Kasumi-1 (cell line): Measurements from ENCODE around the gene FNDC1.

Source experiments
- DNase-seq, 2 experiments: peaks; one replicate each; lab custom pipeline; 2025; lab: John Stamatoyannopoulos, UW

Gene FNDC1

DNA sequence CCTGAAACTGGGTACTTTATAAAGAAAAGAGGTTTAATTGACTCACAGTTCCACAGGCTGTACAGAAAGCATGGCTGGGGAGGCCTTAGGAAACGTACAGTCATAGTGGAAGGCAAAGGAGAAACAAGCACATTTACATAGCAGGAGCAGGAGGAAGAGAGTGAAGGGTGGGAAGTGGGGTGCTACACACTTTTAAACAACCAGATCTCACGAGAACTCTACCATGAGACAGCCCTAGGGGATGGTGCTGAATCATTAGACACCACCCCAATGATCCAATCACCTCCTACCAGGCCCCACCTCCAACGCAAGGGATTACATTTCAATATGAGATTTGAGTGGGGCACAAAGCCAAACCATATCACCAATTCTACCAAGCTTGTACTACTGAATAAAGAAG, 7.4 kb upstream of the FNDC1 start:
- no peak for DNase-seq

GRCh38 chr6:159163901-159164370, 5.3 kb upstream of the FNDC1 start:
- no peak for DNase-seq

DNA sequence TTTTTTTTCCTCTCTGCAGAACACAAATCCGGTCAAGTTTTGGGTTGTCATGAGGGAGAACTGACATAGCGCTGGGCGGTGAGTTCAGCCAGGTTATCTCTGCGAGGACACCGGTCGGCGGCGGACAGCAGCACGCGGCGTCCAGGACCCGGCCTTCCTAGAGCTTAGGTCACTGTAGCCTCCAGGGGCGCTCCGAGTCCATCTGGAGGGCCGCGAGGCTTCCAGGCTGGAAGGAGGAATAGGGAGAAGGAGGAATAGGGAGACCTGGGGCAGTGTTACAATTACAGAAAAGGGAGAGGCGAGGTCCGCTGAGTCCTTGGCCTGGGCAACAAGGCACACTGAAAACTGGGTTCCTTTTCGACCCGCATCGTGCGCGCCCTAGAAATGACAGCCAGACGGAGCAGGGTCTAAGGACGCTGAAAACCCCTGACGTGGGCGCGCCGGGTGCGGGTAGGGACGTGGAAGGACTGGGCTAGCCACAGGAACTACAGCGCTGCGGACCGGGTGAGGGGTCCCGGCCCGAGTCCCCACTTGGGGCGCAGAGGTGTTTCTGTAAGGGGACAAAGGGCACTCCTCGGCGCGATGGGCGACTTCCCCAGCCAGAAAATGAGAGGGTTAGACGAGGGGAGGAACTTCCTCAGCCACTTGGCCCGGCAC, 536 bp upstream of the FNDC1 start:
- no peak for DNase-seq

DNA sequence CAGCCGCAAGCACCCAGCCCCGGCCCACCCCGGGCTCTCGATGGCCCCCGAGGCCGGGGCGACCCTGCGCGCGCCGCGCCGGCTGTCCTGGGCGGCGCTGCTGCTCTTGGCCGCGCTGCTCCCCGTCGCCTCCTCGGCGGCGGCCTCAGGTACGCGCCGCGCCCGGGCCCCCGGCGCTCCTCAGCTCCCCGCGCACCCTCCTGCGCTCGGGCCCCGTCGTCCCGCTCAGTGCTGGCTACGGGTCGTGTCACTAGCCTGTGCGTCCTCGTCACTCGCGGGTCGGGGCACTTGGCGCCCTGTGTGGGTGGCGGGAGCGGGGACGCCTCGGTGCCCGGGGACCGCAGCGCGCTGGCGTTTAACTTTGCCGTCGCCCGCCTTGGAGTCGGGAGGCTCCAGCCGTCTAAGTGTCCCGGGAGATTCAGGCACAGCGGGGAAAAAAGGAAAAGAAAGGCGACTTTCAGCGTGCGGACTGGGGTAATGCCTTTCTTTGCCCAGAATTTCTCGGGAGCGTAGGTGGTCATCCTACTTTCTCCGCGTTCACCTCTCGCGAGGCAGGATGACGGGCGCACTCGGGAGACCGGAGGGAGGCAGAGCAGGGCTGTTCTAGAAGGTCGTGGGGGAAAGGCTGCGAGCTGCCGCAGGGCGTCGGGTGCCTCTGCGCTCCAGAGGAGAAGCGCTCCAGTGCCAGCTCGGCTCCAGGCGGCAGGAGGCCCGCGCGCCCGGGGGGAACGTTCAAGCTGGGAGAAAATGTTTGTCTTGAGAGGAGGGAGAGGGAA, 545 bp downstream of the FNDC1 start:
- no peak for DNase-seq

GRCh38 chr6:159170333-159170672, 1.1 kb downstream of the FNDC1 start:
- no peak for DNase-seq

GRCh38 chr6:159170999-159171712, 2.0 kb downstream of the FNDC1 start:
- no peak for DNase-seq

- no peak for DNase-seq
Observed at GRCh38 chr6:159172091-159172491, 2.9 kb downstream of the FNDC1 start.

DNA sequence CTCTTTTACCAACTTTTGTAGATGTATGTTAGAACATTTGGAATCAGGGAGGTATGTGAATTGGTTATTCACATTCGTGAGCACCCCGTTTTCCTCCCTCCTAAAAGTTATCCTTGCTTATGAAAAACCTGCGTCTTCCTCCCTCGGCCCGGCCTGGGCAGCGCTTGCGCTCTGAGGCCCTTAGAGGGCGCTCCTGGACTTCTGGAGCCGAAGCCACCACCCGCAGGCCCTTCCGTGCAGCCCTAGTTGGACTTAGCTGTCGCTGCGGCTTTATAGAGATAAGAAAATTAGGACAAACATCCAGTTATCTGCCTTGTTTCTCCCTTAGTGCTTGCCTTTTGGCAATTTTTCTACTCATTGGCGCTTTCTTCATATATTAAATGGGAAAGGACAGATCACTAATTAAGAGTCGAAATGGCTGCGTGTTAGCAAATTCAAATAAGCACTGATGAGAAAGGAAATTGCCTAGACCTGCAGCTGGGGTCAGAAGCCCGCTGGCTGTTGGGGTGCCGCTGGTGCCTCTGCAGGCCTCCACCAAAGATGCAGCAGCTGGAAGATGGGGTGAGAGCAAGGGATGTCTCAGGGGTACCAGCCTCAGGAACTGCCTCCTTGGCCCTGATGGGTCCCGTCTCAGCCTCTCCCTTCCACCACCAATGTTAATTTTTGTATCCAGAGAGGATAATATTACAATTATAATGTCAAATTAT, 5.2 kb downstream of the FNDC1 start:
- peak; percentile 71 to 72 for DNase-seq

GRCh38 chr6:159176913-159177312, 7.7 kb downstream of the FNDC1 start:
- DNase-seq, result no peak

DNA sequence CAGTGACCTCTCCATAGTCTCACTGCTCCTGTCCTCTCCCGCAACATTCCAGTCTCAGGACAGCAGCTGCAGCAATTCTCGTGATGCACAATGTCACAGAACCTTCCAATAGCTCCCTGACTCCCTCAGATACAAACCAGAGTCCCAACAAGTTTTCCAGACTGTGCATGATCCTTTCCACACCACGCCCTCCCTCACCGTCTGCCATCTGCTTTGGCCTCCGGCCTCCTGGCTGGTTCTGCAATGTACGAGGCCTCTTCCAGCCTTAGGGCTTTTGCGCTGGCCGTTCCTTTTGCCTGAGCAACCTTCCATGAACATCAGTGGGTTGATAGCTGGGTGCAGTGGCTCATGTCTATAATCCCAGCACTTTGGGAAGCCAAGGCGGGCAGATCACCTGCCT, 9.6 kb downstream of the FNDC1 start:
- DNase-seq, result no peak

DNA sequence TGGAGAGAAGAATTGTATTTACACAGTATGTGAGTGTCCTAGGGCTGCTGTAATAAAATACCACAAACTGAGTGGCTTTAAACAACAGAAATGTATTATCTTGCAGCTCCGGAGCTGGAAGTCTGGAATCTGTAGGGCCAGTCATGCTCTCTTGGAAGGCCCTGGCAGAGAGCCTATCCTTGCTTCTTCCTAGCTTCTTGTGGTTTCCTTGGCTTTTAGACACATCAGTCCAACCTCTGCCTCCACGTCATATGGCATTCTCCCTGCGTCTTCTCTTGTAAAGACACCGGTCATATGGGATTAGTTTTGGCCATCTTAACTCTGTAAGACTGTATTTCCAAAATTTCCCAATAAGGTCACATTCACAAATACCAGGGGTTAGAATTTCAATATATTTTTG, 10.8 kb downstream of the FNDC1 start:
- DNase-seq, result no peak

DNA sequence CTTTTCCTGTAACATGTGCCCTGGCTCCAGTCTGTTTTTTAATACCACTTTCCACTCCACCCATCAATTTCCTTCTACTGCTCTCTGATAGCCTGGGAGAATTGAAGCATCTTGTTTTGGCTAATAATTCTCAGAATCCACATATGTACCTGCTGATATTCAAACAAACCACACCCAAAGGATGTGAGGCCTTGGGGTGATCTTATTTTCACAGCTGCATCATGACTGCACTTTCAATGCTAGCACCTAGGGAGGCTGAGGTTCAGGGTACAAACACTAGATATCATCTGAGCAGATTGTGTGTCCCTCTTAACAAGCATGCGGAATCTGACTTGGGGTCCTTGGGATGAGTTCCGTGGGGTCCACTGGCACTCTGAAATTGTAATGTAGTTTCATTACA, 12.7 kb downstream of the FNDC1 start:
- no peak for DNase-seq

DNA sequence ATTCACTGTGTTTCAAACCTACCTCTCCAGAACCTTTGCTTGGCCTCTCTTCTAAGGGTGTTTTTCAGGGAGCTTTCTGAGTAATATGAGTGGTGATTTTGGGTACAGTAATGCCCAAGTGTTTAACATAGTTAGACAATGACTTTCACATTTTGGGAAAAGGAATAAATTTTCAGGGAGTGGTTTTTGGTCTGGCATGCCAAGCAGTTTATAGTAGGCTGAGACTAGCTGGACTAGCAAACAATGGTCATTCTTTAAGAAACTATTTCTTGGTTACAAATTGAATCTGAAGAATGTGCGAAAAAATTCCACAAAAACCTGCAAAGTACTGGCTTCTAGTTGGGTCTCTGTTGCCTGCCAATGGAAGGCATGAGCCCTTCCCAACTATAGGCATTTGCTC, 15.4 kb downstream of the FNDC1 start:
- no peak for DNase-seq

DNA sequence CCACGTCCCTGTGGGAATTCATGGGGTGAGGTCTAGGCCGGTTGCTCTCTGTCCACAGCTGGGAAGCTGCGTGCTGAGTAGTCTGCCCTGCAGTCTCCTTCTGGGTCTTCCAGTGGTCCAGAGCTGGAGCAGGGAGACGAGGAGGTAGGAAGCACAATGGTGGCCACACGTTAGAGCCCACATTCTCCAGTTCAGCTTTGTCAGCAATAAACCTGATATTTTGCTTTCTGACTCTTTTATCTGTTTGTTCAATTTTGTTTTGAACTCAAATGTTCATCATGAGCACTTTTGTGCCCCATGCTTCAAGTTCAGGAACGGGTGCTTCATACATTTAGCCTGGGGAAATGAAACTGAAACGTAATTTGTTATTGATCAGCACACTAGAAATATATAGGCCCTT, 21.3 kb downstream of the FNDC1 start:
- no peak for DNase-seq

- DNase-seq, result peak; percentile 4 to 12
Observed at GRCh38 chr6:159193923-159194322, 24.7 kb downstream of the FNDC1 start.

DNA sequence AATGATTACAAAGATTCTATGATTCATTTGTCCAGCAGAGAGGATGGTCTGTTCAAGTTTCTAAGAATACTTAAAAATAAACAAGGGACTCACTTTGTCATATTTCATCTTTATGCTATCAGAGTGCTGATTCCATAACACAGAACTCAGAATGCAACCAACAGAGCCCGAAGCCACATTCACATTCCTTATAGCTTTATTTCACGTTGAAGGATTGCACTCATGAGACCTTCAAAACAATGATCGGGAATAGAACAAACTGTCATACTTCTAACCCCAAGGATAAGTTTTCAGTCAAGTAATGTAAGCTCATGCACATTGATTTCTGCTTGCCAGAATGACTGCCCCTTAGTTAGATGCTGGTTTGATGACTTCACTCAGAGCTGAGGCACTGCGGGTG, 25.2 kb downstream of the FNDC1 start:
- DNase-seq, result no peak

DNA sequence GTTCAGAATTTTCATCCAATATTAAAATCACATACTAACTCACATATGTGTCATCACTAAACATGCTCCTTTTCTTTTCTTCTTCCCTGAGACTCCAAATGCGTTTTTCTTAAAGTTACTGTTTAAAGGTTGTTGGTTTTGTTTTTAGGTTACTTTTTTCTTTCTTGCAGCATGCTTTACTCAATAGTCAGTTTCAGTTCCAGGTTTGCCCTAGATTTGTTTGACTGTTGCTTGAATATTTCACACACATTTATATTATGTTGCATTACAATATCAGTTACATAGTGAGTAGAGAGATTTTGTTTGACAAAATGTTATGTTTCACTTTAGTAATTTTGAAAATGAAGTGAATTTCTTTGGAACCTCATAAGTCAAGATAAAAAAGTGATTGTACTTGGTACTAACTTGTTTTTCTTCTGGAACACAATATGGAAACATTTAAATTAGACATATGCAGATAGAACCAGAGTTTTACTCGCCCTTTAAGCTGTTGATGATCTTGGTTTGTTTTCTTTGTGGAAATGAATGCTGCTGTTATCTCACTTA, 27.3 kb downstream of the FNDC1 start:
- DNase-seq, result no peak

- DNase-seq, result no peak
Observed at GRCh38 chr6:159197251-159197650, 28.1 kb downstream of the FNDC1 start.

DNA sequence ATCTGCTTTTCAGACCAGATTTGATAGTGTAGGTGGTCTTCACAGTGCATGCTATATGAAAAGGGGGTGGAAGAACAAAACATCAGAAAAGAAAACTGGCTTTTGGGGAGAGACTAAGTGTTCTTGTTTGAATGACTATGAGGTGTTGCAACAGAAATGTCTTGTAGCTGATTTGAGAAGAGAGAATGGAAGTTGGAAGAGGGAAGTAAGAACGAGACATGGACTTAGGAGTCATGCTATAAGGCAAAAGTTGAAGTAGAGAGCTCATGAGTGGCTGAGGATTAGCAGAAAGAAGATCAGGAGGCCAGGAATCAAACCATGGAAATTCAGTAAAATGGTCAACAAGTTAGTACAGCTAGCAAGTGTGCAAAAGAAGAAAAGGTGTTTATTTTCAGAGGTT, 32.1 kb downstream of the FNDC1 start:
- DNase-seq, result no peak

DNA sequence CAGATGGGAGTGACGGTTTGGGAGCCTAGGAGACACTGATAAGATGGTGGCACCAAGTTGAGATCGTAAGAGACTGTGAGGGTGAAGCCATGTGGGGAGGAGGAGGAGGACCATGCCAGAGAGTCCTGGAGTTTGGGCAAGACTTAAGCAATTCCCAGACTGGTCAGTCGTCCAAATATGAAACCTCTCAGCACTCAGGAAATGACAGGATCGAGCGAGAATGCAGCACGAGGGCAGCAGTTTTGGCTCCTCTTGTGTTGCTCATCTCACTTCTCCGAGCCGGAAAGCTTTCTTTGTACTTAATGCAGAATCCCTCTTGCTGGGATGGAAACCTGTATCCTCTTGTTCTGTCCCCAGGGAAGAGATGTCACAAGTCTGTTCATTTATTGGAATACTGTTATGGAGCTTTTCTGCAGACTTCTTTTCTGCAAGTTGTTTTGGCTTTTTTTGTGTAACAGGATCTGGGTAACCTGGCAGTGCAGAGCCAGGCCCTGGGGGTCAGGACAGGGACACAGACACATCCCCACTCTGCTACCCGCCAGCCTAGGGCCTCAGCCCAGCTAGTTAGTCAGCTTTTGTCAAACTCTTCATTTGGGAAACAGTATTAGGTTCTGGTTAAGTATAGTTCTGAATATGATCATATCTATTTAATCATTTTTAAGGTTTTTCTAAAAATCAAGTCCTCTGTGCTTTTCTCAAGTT, 34.3 kb downstream of the FNDC1 start:
- no peak for DNase-seq

- DNase-seq, result no peak
Observed at GRCh38 chr6:159204605-159205004, 35.4 kb downstream of the FNDC1 start.

- DNase-seq, result no peak
Observed at GRCh38 chr6:159212028-159212427, 42.8 kb downstream of the FNDC1 start.
